GM23338 (cell line): ENCODE data around the gene LDLRAD3. TPM values are rescaled to one million over a fixed set of nuclear protein-coding genes. Genes with fewer than 3 reads are reported as not detected.

Experiments used
- ATAC-seq: fragments of 200-7000 bp; cut with Tn5 transposase; 3 replicates; pipeline ENCODE4 v1.9.1; 2020
- DNase-seq: peaks from one replicate; pipeline ENCODE4 v3.0.0-alpha.2; 2015; ENCODE audit warnings: low spot score
- H2AFZ ChIP-seq: fragments of 200-600 bp; sonication (generic); 2 replicates; pipeline ENCODE4 v1.8.0; 2016; ENCODE audit warnings: antibody characterized with exemption, mild to moderate bottlenecking, moderate library complexity
- H3F3A ChIP-seq: fragments of 200-600 bp; sonication (generic); replicated peaks from 2 replicates; pipeline ENCODE4 v1.8.0; 2017; ENCODE audit warnings: antibody characterized with exemption, mixed run types, low read depth
- H3K27ac ChIP-seq: fragments of 200-600 bp; sonication (generic); 2 replicates; pipeline ENCODE4 v1.6.1; 2016; ENCODE audit warnings: low read depth
- H3K27me3 ChIP-seq: fragments of 200-600 bp; sonication (generic); 2 replicates; pipeline ENCODE4 v1.8.0; 2016; ENCODE audit warnings: mild to moderate bottlenecking, mixed run types, moderate library complexity; ENCODE audit not compliant: insufficient read depth
- H3K36me3 ChIP-seq: fragments of 200-600 bp; sonication (generic); 2 replicates; pipeline ENCODE4 v1.8.0; 2016; ENCODE audit warnings: mild to moderate bottlenecking; ENCODE audit not compliant: insufficient read depth
- H3K4me1 ChIP-seq: fragments of 200-600 bp; sonication (generic); 2 replicates; pipeline ENCODE4 v1.8.0; 2016; ENCODE audit warnings: mild to moderate bottlenecking, moderate library complexity; ENCODE audit not compliant: insufficient read depth
- H3K4me2 ChIP-seq: fragments of 200-600 bp; sonication (generic); 2 replicates; pipeline ENCODE4 v1.7.1; 2017; ENCODE audit warnings: mixed run types
- H3K4me3 ChIP-seq: fragments of 200-600 bp; sonication (generic); 2 replicates; pipeline ENCODE4 v1.6.1; 2016; ENCODE audit warnings: mixed run types
- H3K79me2 ChIP-seq: fragments of 200-600 bp; sonication (generic); replicated peaks from 2 replicates; pipeline ENCODE4 v1.8.0; 2017; ENCODE audit warnings: mild to moderate bottlenecking; ENCODE audit not compliant: insufficient read depth
- H3K9me2 ChIP-seq: fragments of 200-600 bp; sonication (generic); 2 replicates; pipeline ENCODE4 v1.8.0; 2017; ENCODE audit not compliant: insufficient read depth
- H4K20me1 ChIP-seq: fragments of 200-600 bp; sonication (generic); replicated peaks from 2 replicates; pipeline ENCODE4 v1.8.0; 2017; ENCODE audit warnings: mild to moderate bottlenecking; ENCODE audit not compliant: insufficient read depth
- H3K27ac Mint-ChIP-seq: 2 replicates; pipeline ENCODE4 v1.8.0; 2020; ENCODE audit warnings: inconsistent platforms, mild to moderate bottlenecking, moderate library complexity, mixed read lengths
- H3K27me3 Mint-ChIP-seq: 3 replicates; pipeline ENCODE4 v1.8.0; 2022; ENCODE audit warnings: low read depth, mild to moderate bottlenecking, moderate library complexity, mixed read lengths, inconsistent platforms; ENCODE audit not compliant: insufficient read depth, poor library complexity
- H3K36me3 Mint-ChIP-seq: 3 replicates; pipeline ENCODE4 v1.8.0; 2021; ENCODE audit warnings: low read depth, mild to moderate bottlenecking, inconsistent platforms, moderate library complexity, mixed read lengths
- H3K4me1 Mint-ChIP-seq: 3 replicates; pipeline ENCODE4 v1.8.0; 2020; ENCODE audit warnings: mild to moderate bottlenecking, inconsistent platforms, mixed read lengths
- H3K4me3 Mint-ChIP-seq: 3 replicates; pipeline ENCODE4 v1.8.0; 2021; ENCODE audit warnings: moderate library complexity, mild to moderate bottlenecking, inconsistent platforms, mixed read lengths
- H3K9me3 Mint-ChIP-seq: 3 replicates; pipeline ENCODE4 v1.8.0; 2020; ENCODE audit warnings: moderate library complexity, mild to moderate bottlenecking, inconsistent platforms, mixed read lengths
- CTCF ChIP-seq, 2 experiments: fragments of 200-600 bp in 1 of 2; sonication (generic) in 1 of 2; conservative IDR thresholded peaks; 2 replicates each; pipeline versions ENCODE4 v1.5.1 to v1.6.1; 2016 to 2017; ENCODE audit warnings: antibody characterized with exemption in 2 of 2, low read depth in 2 of 2, mild to moderate bottlenecking in 2 of 2, moderate library complexity in 1 of 2
- ETS1 ChIP-seq: IDR thresholded peaks from 2 replicates; pipeline ENCODE4 v1.6.1; 2016; ENCODE audit warnings: antibody characterized with exemption
- EZH2 ChIP-seq: fragments of 200-600 bp; sonication (generic); IDR thresholded peaks from one replicate; pipeline ENCODE4 v1.8.0; 2017; ENCODE audit warnings: antibody characterized with exemption, mild to moderate bottlenecking, low read depth; ENCODE audit not compliant: unreplicated experiment
- NANOG ChIP-seq: IDR thresholded peaks from 2 replicates; pipeline ENCODE4 v1.6.1; 2016; ENCODE audit warnings: antibody characterized with exemption, borderline replicate concordance
- polyA plus RNA-seq: library from polyadenylated mRNA; unstranded; fragments of >200 nt; fragmentation: Nextera tagmentation; extraction: Ambion mirVana; gene quantifications from 2 replicates; pipeline ENCODE4 v1.2.1, GENCODE V29; 2016
- total RNA-seq: library from RNA; depleted of rRNA; stranded (reverse); fragments of >200 nt; shearing (Covaris generic); gene quantifications from 2 replicates; pipeline ENCODE4 v1.2.3, GENCODE V29; 2014

Gene LDLRAD3
- total and polyA plus RNA-seq, 2 experiments from 2014 or later = 8.5 to 19.4 TPM

GRCh38 chr11:36177836-36178235 is 234.0 kb downstream of the LDLRAD3 start:
- ATAC-seq = no peak

GRCh38 chr11:36186340-36187175 is 242.7 kb downstream of the LDLRAD3 start:
- Histone ChIP-seq H2AFZ (no peak overlapping the region), H3K79me2 (no peaks in the 10 kb centered on the region), H3K9me2 (no peaks in the 10 kb centered on the region), H3K4me2 (no peak overlapping the region), H4K20me1 (no peaks in the 10 kb centered on the region), H3K27me3 (no peaks in the 10 kb centered on the region), H3K4me3 (no peak overlapping the region), H3K4me1 (no peaks in the 10 kb centered on the region), H3K27ac (no peak overlapping the region), H3K36me3 (no peaks in the 10 kb centered on the region), H3F3A (no peaks in the 10 kb centered on the region)
- no peak for DNase-seq
- no peaks in the 10 kb centered on the region; the same call in 2 of the 3 replicates for H3K9me3 Mint-ChIP-seq
- H3K27me3 Mint-ChIP-seq = no peaks in the 10 kb centered on the region
- H3K36me3 Mint-ChIP-seq = peaks cover 9% of the 10 kb centered on the region; the same call in 2 of the 3 replicates
- H3K27ac Mint-ChIP-seq = no peak overlapping the region
- ATAC-seq = no peak
- H3K4me3 Mint-ChIP-seq = no peak overlapping the region
- H3K4me1 Mint-ChIP-seq = peaks cover 4% of the 10 kb centered on the region; the same call in 1 of the 3 replicates
- TF ChIP-seq ETS1 = no peak
- TF ChIP-seq EZH2 = no peak
- no peak for TF ChIP-seq NANOG
- no peak for TF ChIP-seq CTCF (conservative IDR thresholded peaks at IDR 0.05; ENCODE audit: low read depth in 2 of 2)

More at GRCh38 chr11:36177836-36178235, 234.0 kb downstream of the LDLRAD3 start:
- Histone ChIP-seq H3K9me2 (no peaks in the 10 kb centered on the region; the same call in 1 of the 2 replicates), H4K20me1 (no peaks in the 10 kb centered on the region; the same call in 1 of the 2 replicates), H3K79me2 (peaks cover 9% of the 10 kb centered on the region), H3K4me2 (no peak overlapping the region), H3K36me3 (no peaks in the 10 kb centered on the region), H3K4me3 (no peak overlapping the region), H2AFZ (no peak overlapping the region), H3F3A (no peaks in the 10 kb centered on the region), H3K27me3 (no peaks in the 10 kb centered on the region), H3K4me1 (no peaks in the 10 kb centered on the region), H3K27ac (no peak overlapping the region)
- no peak for DNase-seq
- H3K27me3 Mint-ChIP-seq = peaks cover 5% of the 10 kb centered on the region
- peaks cover 4% of the 10 kb centered on the region; the same call in 1 of the 3 replicates for H3K4me1 Mint-ChIP-seq
- no peak overlapping the region for H3K4me3 Mint-ChIP-seq
- peaks cover 4% of the 10 kb centered on the region; the same call in 2 of the 3 replicates for H3K9me3 Mint-ChIP-seq
- no peak overlapping the region for H3K27ac Mint-ChIP-seq
- no peaks in the 10 kb centered on the region; the same call in 2 of the 3 replicates for H3K36me3 Mint-ChIP-seq
- no peak for TF ChIP-seq CTCF (conservative IDR thresholded peaks at IDR 0.05; ENCODE audit: low read depth in 2 of 2)
